Measurements from ENCODE around the gene PIK3CD.

The PIK3CD gene

GRCh38 chr1:9731561-9731960 is 80.0 kb downstream of the PIK3CD start:
- in situ Hi-C loops (cut with MboI; ENCODE audit: low pct_unique_long_range_greater_than_20kb, low sequenced_read_pairs, unreplicated experiment) = no loop called here
- DNase-seq (ENCODE audit: low spot score) = no peak
- TF ChIP-seq CTCF (IDR thresholded peaks at IDR 0.05; ENCODE audit: extremely low read depth, insufficient read depth, missing control alignments) = no peak

GRCh38 chr1:9732123-9732971 is 80.8 kb downstream of the PIK3CD start:
- TF ChIP-seq CTCF (IDR thresholded peaks at IDR 0.05; ENCODE audit: extremely low read depth, insufficient read depth, missing control alignments) = no peak
- DNase-seq (ENCODE audit: low spot score) = no peak
- in situ Hi-C loops (cut with MboI; ENCODE audit: low pct_unique_long_range_greater_than_20kb, low sequenced_read_pairs, unreplicated experiment) = no loop called here

GRCh38 chr1:9733160-9733789 is 81.7 kb downstream of the PIK3CD start:
- in situ Hi-C loops (cut with MboI; ENCODE audit: low pct_unique_long_range_greater_than_20kb, low sequenced_read_pairs, unreplicated experiment) = no loop called here
- no peak for TF ChIP-seq CTCF (IDR thresholded peaks at IDR 0.05; ENCODE audit: extremely low read depth, insufficient read depth, missing control alignments)

GRCh38 chr1:9735800-9736199 is 84.3 kb downstream of the PIK3CD start:
- in situ Hi-C loops (cut with MboI; ENCODE audit: low pct_unique_long_range_greater_than_20kb, low sequenced_read_pairs, unreplicated experiment) = no loop called here
- DNase-seq (ENCODE audit: low spot score) = no peak
- no peak for TF ChIP-seq CTCF (IDR thresholded peaks at IDR 0.05; ENCODE audit: extremely low read depth, insufficient read depth, missing control alignments)

More at GRCh38 chr1:9733160-9733789, 81.7 kb downstream of the PIK3CD start:
- DNase-seq (ENCODE audit: low spot score) = no peak

GRCh38 chr1:9736241-9736640 is 84.7 kb downstream of the PIK3CD start:
- in situ Hi-C loops (cut with MboI; ENCODE audit: low pct_unique_long_range_greater_than_20kb, low sequenced_read_pairs, unreplicated experiment) = no loop called here
- DNase-seq (ENCODE audit: low spot score) = no peak

GRCh38 chr1:9737057-9737456 is 85.5 kb downstream of the PIK3CD start:
- in situ Hi-C loops (cut with MboI; ENCODE audit: low pct_unique_long_range_greater_than_20kb, low sequenced_read_pairs, unreplicated experiment) = no loop called here

More at GRCh38 chr1:9736241-9736640, 84.7 kb downstream of the PIK3CD start:
- TF ChIP-seq CTCF (IDR thresholded peaks at IDR 0.05; ENCODE audit: extremely low read depth, insufficient read depth, missing control alignments) = no peak

More at GRCh38 chr1:9737057-9737456, 85.5 kb downstream of the PIK3CD start:
- DNase-seq (ENCODE audit: low spot score) = no peak
- no peak for TF ChIP-seq CTCF (IDR thresholded peaks at IDR 0.05; ENCODE audit: extremely low read depth, insufficient read depth, missing control alignments)

All from GM13977 (cell line).